Stimulated activated naive CD8-positive, alpha-beta T cell treated with anti-CD3 and anti-CD28 coated beads, Interleukin-15, amount 100 ng/mL, for 72 hours (primary cell): ENCODE data around the gene ZNF732.
"Not testable (repeated sequence)": the region's sequence is repeated elsewhere in the genome, so short reads cannot be mapped to it uniquely, and the experiment has no call there.

ENCODE experiments used
- ATAC-seq: fragments of 150-1000 bp; cut with Tn5 transposase; 2 replicates; pipeline ENCODE4 v1.10.0; 2021; ENCODE audit warnings: mild to moderate bottlenecking, moderate library complexity
- DNase-seq, 2 donors: peaks; one replicate each; pipeline ENCODE4 v3.0.0; 2021 to 2022
- H3K27ac Mint-ChIP-seq, 2 donors: one replicate each; pipeline ENCODE4 v1.8.0; 2022; ENCODE audit warnings: mild to moderate bottlenecking in 2 of 2, mixed read lengths in 2 of 2, moderate library complexity in 2 of 2
- H3K27me3 Mint-ChIP-seq: one replicate; pipeline ENCODE4 v1.8.0; 2022; ENCODE audit warnings: mixed read lengths
- H3K4me1 Mint-ChIP-seq: one replicate; pipeline ENCODE4 v1.8.0; 2022; ENCODE audit warnings: mild to moderate bottlenecking, mixed read lengths
- H3K4me3 Mint-ChIP-seq, 2 donors: one replicate each; pipeline ENCODE4 v1.8.0; 2022; ENCODE audit warnings: mild to moderate bottlenecking in 2 of 2, mixed read lengths in 2 of 2, moderate library complexity in 1 of 2
- H3K9me3 Mint-ChIP-seq, 2 donors: one replicate each; pipeline ENCODE4 v1.8.0; 2022; ENCODE audit warnings: mixed read lengths in 2 of 2

The ZNF732 gene

DNA sequence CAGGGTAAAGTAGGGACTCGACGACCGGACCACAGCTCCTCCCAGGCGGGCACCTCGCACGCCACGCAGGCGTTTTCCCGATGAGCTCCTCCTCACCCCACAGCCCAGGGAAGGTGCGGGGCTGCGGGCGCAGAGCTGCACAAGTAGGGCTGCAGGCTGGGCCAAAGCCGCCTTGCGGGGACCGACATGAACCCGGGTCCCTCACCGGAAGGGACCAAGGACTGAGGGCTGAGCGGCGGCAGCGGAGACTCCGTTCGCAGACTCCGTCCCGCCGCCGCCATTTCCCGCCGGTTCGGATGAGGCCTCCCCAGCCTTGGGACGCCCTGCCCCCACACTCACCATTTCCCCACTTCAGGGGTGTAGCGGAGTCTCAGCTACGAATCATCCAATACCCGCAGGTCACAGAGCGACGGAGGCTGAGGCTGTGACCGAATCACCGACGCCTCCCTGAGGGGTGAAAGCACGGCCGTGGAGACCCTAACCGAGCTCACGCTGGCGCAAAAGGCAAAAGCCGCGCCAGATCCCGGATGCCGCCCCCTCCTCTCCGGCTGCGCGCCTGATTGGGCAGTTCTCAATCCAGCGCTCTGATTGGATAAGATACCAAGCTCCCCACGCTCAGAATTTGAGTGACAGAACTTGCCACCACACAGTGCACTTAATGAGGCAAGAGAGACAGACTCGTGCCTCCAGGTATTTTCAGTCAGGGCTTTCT lies at the start of gene ZNF732:
Gene ZNF732, minus strand, starts transcription at position 506 of the 712 bp plus-strand sequence. Its CDS starts 164 bp downstream, at position 342.
- Mint-ChIP-seq H3K9me3 (peaks cover 32 to 65% of the 10 kb centered on the region in 2 donors), H3K27ac (peak within 1 kb of the TSS; percentile 14 to 27), H3K4me1 (peaks cover 23% of the 10 kb centered on the region), H3K27me3 (peaks cover 37% of the 10 kb centered on the region), H3K4me3 (peak within 1 kb of the TSS in 1 of 2 donors; percentile 13)
- DNase-seq (no peak), ATAC-seq (no peak)

- Mint-ChIP-seq H3K27ac (no peak overlapping the region), H3K27me3 (no peaks in the 10 kb centered on the region), H3K4me3 (peak overlapping the region in 1 of 2 donors; percentile 100), H3K9me3 (peaks cover 31 to 34% of the 10 kb centered on the region in 2 donors), H3K4me1 (peaks cover 27% of the 10 kb centered on the region)
- ATAC-seq (no peak), DNase-seq (no peak)
Observed at GRCh38 chr4:340011-340410, 34.7 kb upstream of the ZNF732 start.

- H3K27ac Mint-ChIP-seq: peak overlapping the region; percentile 99 to 100
- DNase-seq: peak in 1 of 2 donors; percentile 11
- no peaks in the 10 kb centered on the region for H3K27me3 Mint-ChIP-seq
- peaks cover 37 to 38% of the 10 kb centered on the region in 2 donors for H3K9me3 Mint-ChIP-seq
- H3K4me1 Mint-ChIP-seq: peaks cover 27% of the 10 kb centered on the region
- peak overlapping the region; percentile 100 for H3K4me3 Mint-ChIP-seq
- ATAC-seq: no peak
Observed at GRCh38 chr4:338759-339097, 33.5 kb upstream of the ZNF732 start.

GRCh38 chr4:337932-338758 lies 32.9 kb upstream of the ZNF732 start:
- Mint-ChIP-seq H3K27me3 (no peaks in the 10 kb centered on the region), H3K4me3 (peak overlapping the region; percentile 100), H3K9me3 (peaks cover 37 to 38% of the 10 kb centered on the region in 2 donors), H3K27ac (peak overlapping the region; percentile 99 to 100), H3K4me1 (peaks cover 27% of the 10 kb centered on the region)
- ATAC-seq (peak; percentile 62), DNase-seq (no peak)

DNA sequence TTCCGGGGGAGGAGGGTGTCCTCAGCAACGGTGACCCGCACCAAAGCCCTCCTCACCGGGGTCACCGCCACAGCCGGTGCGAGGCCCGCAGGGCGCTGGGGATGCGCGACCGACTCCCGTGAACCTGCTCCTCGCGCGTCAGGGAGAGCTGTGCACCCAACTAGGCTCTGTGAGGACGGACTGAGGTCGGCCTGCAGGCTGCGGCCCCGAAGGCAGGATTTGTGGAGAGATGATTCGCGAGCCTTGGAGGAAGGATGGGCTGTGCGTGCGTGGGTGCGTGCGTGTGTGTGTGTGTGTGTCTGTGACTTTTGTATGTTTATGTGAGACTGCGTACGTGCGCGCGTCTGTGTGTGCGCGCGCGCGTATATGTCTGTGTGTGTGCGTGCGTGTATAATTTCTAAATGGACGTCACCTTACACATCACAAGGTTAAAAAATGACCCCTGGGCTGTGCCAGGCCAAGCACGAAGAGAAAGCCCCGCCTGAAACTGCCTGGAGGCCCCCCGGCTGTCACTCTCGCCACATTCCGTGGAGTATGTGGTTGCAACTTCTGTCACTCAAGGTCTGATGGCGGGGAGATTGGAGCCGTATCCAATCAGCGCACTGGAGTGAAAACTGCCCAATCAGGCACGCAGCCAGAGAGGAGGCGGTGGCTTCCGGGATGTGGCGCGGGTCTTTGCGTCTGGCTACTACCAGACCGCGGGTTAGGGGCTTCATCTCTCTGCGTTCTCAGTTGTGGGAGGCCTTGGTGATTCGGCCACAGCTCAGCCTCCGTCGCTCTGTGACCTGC lies 32.1 kb upstream of the ZNF732 start, which contains the start of gene ZNF141:
Gene ZNF141, plus strand, starts transcription at position 672 of the 789 bp plus-strand sequence. CDS start 170 bp downstream, outside the sequence.
- Mint-ChIP-seq H3K4me1 (peaks cover 27% of the 10 kb centered on the region), H3K27ac (peak within 1 kb of the TSS; percentile 99 to 100), H3K9me3 (peaks cover 37% of the 10 kb centered on the region in 2 donors), H3K4me3 (peak within 1 kb of the TSS; percentile 100), H3K27me3 (no peaks in the 10 kb centered on the region)
- ATAC-seq (peak; percentile 95), DNase-seq (peak; percentile 90 to 96)

DNA sequence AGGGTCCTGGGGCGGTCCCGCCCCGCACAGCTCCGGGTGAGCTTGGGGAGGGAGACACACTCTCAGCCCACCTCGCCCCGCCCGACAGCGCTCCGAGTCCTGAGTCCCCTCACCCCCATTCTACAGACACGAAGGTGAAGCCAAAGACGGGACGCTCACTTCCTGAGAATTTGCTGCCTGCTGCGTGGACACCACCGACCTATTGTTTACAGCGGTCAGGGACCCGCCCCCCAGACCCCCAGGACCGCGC lies 31.5 kb upstream of the ZNF732 start:
- Mint-ChIP-seq H3K27me3 (no peaks in the 10 kb centered on the region), H3K27ac (peak overlapping the region in 1 of 2 donors; percentile 100), H3K4me3 (peak overlapping the region; percentile 100), H3K9me3 (peaks cover 33 to 37% of the 10 kb centered on the region in 2 donors), H3K4me1 (peaks cover 27% of the 10 kb centered on the region)
- DNase-seq: no peak
- ATAC-seq: peak; percentile 2

DNA sequence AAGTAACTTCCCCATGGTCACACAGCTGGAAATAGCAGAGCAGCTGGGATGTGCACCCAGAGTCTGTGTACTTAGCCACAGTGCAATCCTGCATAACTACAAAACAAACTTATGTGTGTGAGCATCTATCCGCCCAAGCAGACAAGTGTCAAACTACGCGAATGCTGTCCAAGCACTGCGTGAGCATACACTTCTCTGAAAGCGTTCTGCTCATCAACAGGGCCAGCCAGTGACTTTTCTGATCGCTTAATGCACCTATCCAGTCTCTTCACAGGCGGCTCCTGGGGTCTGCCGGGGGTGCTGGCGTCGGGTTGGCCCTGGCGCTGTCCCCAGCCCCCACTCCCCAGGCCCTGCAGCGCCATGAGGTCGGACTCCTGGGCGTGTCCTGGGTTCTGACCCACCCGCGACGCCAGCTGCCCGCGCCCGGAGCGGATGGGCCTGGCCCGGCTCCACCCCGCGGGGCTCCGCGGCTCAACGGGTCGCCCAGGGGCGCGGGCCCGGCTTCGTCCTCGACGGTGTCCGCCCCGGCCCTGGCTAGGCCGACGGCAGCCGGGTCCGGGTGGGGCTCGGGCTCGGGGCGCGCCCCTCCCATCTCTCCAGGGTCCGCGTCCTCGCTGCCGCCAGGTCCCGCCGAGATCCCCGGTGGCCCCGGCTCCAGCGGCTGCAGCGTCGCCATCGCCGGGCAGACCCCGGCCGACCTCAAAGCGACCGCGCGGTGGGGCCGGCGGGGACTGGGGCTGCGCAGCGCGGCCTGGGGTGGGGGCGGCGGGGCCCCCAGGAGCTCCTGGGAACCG lies 31.0 kb upstream of the ZNF732 start:
- H3K9me3 Mint-ChIP-seq: peaks cover 28 to 37% of the 10 kb centered on the region in 2 donors
- H3K27me3 Mint-ChIP-seq: no peaks in the 10 kb centered on the region
- peak in 1 of 2 donors; percentile 15 for DNase-seq
- peak overlapping the region; percentile 100 for H3K4me3 Mint-ChIP-seq
- no peak for ATAC-seq
- peaks cover 27% of the 10 kb centered on the region for H3K4me1 Mint-ChIP-seq
- H3K27ac Mint-ChIP-seq: no peak overlapping the region

DNA sequence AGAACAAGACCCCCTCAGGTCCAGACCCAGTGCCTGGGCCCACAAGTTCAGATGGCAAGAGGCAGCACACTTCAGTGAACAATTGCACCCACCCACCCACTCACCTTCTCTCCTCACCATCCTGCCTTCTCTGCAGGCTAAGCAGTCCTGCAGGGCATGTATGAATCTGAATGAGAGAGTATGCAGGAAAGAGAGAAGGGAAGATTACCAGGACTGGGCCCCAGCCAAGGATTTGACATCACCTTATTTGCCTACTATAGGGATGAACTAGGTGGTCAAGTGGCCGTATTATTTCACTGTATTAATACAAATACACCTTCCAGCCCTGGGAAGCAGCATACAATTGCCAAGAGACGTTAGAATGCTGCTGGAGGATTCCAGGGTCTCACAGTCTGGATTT lies 30.2 kb upstream of the ZNF732 start:
- Mint-ChIP-seq H3K27ac (no peak overlapping the region), H3K4me1 (peaks cover 24% of the 10 kb centered on the region), H3K27me3 (no peaks in the 10 kb centered on the region), H3K4me3 (no peak overlapping the region), H3K9me3 (peaks cover 25 to 33% of the 10 kb centered on the region in 2 donors)
- no peak for ATAC-seq
- DNase-seq: no peak

DNA sequence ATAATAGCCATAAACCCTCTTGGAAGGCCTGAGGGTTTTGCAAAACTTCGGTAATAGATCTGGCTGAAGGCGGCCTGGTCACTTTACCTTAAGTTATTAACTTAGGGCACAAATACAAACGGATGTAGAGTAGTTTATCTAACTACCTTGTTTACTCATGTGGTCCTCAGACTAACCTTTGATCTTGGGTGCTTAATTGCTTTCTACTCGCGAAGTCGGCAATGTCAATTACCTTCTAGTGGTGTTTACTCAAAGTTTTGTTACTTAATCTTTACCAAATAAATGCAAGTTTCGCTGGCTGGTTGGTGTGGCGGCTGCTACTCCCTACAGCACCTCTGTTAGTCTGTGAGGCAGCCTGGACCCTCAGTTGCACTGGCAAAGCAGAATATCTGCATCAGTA lies 23.5 kb upstream of the ZNF732 start:
- no peak overlapping the region for H3K4me3 Mint-ChIP-seq
- H3K27me3 Mint-ChIP-seq: no peaks in the 10 kb centered on the region
- peaks cover 16 to 26% of the 10 kb centered on the region in 2 donors for H3K9me3 Mint-ChIP-seq
- H3K4me1 Mint-ChIP-seq: no peaks in the 10 kb centered on the region
- ATAC-seq (no peak), DNase-seq (no peak)
- H3K27ac Mint-ChIP-seq: no peak overlapping the region

GRCh38 chr4:314296-314903 lies 9.1 kb upstream of the ZNF732 start:
- no peak for DNase-seq
- H3K9me3 Mint-ChIP-seq: peaks cover 40 to 49% of the 10 kb centered on the region in 2 donors
- no peaks in the 10 kb centered on the region for H3K4me1 Mint-ChIP-seq
- no peak overlapping the region for H3K4me3 Mint-ChIP-seq
- H3K27me3 Mint-ChIP-seq: no peaks in the 10 kb centered on the region
- ATAC-seq: no peak
- H3K27ac Mint-ChIP-seq: no peak overlapping the region

- DNase-seq: no peak
- peaks cover 19% of the 10 kb centered on the region for H3K4me1 Mint-ChIP-seq
- H3K27ac Mint-ChIP-seq: peak overlapping the region in 1 of 2 donors; percentile 76
- peaks cover 28 to 44% of the 10 kb centered on the region in 2 donors for H3K9me3 Mint-ChIP-seq
- no peak for ATAC-seq
- H3K4me3 Mint-ChIP-seq: no peak overlapping the region
- H3K27me3 Mint-ChIP-seq: peaks cover 15% of the 10 kb centered on the region
Observed at GRCh38 chr4:309807-310206, 4.5 kb upstream of the ZNF732 start.

- peaks cover 37% of the 10 kb centered on the region for H3K27me3 Mint-ChIP-seq
- H3K4me3 Mint-ChIP-seq: no peak overlapping the region
- peak; percentile 87 for ATAC-seq
Observed at GRCh38 chr4:306551-306961, 1.3 kb upstream of the ZNF732 start.

DNA sequence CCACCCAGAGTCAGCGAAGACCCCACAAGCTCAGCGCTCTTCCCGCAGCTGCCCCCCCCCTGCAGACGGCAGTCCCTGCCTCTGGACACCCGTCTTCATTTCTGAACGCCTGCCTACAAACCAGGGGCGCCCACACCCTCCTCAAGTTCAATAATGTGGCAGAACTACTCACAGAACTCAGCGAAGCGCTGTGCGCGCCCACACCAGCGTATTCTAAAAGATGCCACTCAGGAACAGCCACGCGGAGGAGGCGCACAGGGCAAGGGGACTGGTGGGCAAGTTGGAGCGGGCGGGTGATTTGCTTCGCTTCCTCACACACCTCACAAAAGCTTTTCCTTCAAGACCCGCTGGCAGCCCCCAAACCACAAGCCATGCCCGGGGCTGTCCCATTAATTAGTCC lies 758 bp downstream of the ZNF732 start:
- DNase-seq, H3K4me3 Mint-ChIP-seq, H3K27ac Mint-ChIP-seq, ATAC-seq: not testable (repeated sequence)
- Mint-ChIP-seq H3K27me3 (peaks cover 37% of the 10 kb centered on the region), H3K9me3 (peaks cover 32 to 65% of the 10 kb centered on the region in 2 donors), H3K4me1 (peaks cover 23% of the 10 kb centered on the region)

More at GRCh38 chr4:306551-306961, 1.3 kb upstream of the ZNF732 start:
- DNase-seq: peak in 1 of 2 donors; percentile 28
- Mint-ChIP-seq H3K27ac (peak overlapping the region in 1 of 2 donors; percentile 14), H3K9me3 (peaks cover 32 to 64% of the 10 kb centered on the region in 2 donors), H3K4me1 (peaks cover 23% of the 10 kb centered on the region)

DNA sequence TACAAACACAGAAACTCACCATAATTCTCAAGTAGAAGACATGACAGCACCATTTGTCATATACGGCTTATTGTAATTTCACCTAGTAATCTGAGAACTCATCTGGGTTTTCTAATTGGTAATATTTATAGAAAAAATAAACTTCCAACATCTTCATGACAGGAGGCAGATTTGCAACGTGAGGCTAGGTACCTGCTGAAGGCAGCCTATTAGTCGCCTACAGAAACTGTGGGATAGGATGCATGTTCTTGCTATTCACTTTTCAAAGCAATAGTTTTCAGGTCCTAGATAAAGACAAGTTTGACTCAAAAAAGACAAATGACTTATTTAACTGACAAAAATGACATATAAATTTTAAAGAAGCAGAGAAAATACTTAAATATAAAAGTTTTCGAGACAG lies 2.9 kb downstream of the ZNF732 start:
- H3K9me3 Mint-ChIP-seq: peaks cover 32 to 57% of the 10 kb centered on the region in 2 donors
- no peak overlapping the region for H3K27ac Mint-ChIP-seq
- no peak overlapping the region for H3K4me3 Mint-ChIP-seq
- DNase-seq (no peak), ATAC-seq (no peak)
- H3K27me3 Mint-ChIP-seq: peaks cover 37% of the 10 kb centered on the region
- H3K4me1 Mint-ChIP-seq: peaks cover 23% of the 10 kb centered on the region
